Pancreas (tissue), 10 donors: Measurements from ENCODE around the gene GPR152. TPM values are rescaled to one million over a fixed set of nuclear protein-coding genes. Genes with fewer than 3 reads are reported as not detected.

Experiments used
- ATAC-seq, 4 donors: fragments of 200-7000 bp; cut with Tn5 transposase; one replicate each; pipeline versions ENCODE4 v1.8.0 to v1.9.1; 2020; ENCODE audit warnings: mild to moderate bottlenecking in 4 of 4, moderate library complexity in 4 of 4
- DNase-seq, 6 donors: peaks; one replicate each; pipeline ENCODE4 v3.0.0-alpha.2; 2020
- FAIRE-seq: peaks from 2 replicates; lab custom pipeline; 2012; peaks lifted over from hg19 to GRCh38; lab: Jason Lieb, UNC
- H3K27ac ChIP-seq, 4 donors: fragments of 200-600 bp; sonication (generic); 1 replicate in 3 of 4; 2 replicates in 1 of 4; pipeline versions ENCODE4 v1.5.0 to v1.8.0; 2020
- H3K27me3 ChIP-seq, 4 donors: fragments of 200-600 bp; one replicate each; pipeline ENCODE4 v1.8.0; 2021
- H3K36me3 ChIP-seq, 3 donors: fragments of 200-600 bp; sonication (generic) in 1 of 3; one replicate each; pipeline versions ENCODE4 v1.5.0 to v1.8.0; 2020 to 2021
- H3K4me1 ChIP-seq, 3 donors: fragments of 200-600 bp; one replicate each; pipeline ENCODE4 v1.8.0; 2021
- H3K4me3 ChIP-seq, 4 donors: fragments of 200-600 bp; sonication (generic) in 2 of 4; one replicate each; pipeline versions ENCODE4 v1.5.0 to v1.8.0; 2020 to 2021
- H3K9me3 ChIP-seq, 4 donors: fragments of 200-600 bp; one replicate each; pipeline ENCODE4 v1.8.0; 2021
- CTCF ChIP-seq, 4 donors: fragments of 200-600 bp; sonication (generic) in 3 of 4; IDR thresholded peaks; one replicate each; pipeline versions ENCODE4 v1.5.0 to v1.8.0; 2021; ENCODE audit warnings: antibody characterized with exemption in 4 of 4
- WGBS, 2 donors: extraction: QIAGEN DNeasy Blood & Tissue Kit; methylation state at CpG; one replicate each; pipeline ENCODE4 v1.1.7; 2013; 5-methylcytosine and 5-hydroxymethylcytosine counted together
- intact Hi-C, 3 donors: fragments of 100-400 bp; cut with DNase I; formaldehyde crosslinking; loops; one replicate each; pipeline versions ENCODE4 v1.11.1 to v1.14.2; 2022
- polyA plus RNA-seq, 2 donors: library from polyadenylated mRNA; stranded (reverse); fragments of 200-250 nt; gene quantifications; one replicate each; pipeline ENCODE4 v1.2.3, GENCODE V29; 2013
- total RNA-seq, 6 donors: library from RNA; stranded (reverse); fragmentation: NEBNext Ultra II Directional in 4 of 6; extraction: Animal tissue kit (Norgen Biotek cat#: 25700) in 4 of 6; gene quantifications; one replicate each; pipeline versions ENCODE4 v1.2.1 to v1.2.4, GENCODE V29; 2021 to 2023
- donor health status: healthy with polysubstance abuse.
- donor health status: DM: no; HTN: no; CAD: no; lungs with moderate emphysema.
- donor health status: DM: no; HTN: no; CAD: no.
- donor health status: control.
- donor health status: control.
- donor health status: Bipolar disorder and iron deficiency.
- donor health status: DM: yes; HTN: yes; CAD: no.
- donor health status: DM: no; HTN: no; CAD: no.
- donor health status: DM: no; HTN: no; CAD: no.
- donor health status: DM: yes; HTN: yes; CAD: no.

GPR152 gene
- total and polyA plus RNA-seq, 8 donors, result not detected

- 85 to 91% methylated on average over 12 of the region's 12 CpGs for WGBS, 2 donors
Observed at GRCh38 chr11:67457453-67457852, 4.9 kb upstream of the GPR152 start.

DNA sequence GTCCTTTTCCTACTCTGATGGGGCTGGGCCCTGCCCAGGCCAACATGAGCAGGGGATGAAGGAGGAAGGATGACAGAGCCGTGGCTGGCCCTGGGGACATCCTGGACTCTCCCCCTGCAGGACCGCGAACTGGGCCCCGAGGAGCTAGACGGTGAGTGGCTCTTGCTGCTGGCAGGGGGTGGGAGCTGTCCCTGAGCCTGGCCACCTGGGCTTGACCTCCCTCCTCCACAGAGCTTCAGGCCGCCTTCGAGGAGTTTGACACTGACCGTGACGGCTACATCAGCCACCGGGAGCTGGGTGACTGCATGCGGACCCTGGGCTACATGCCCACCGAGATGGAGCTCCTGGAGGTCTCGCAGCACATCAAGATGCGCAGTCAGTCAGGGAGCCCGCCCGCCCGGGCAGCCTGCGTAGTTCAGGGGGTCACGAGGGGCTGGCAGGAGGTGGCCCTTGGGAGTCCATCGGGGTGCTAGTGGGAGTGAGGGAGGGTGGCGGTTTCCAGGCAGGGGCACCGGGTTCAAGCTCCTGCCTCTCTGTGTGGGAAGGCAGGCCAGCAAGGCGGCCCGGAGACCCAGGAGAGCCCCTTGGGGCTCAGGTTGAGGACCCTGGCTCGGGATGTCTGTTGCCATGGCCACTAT lies 3.7 kb upstream of the GPR152 start:
- peak in 2 of 6 donors; percentile 27 to 79 for DNase-seq
- Histone ChIP-seq H3K27me3 (no peaks in the 10 kb centered on the region), H3K9me3 (no peaks in the 10 kb centered on the region), H3K4me1 (peaks cover 0 to 2% (median 0%) of the 10 kb centered on the region in 3 donors), H3K27ac (no peak overlapping the region), H3K36me3 (no peaks in the 10 kb centered on the region), H3K4me3 (no peak overlapping the region)
- TF ChIP-seq CTCF (IDR thresholded peaks at IDR 0.05), result no peak
- intact Hi-C loops, result no loop called here
- WGBS, 2 donors, result 67 to 77% methylated on average over 23 to 25 of the region's 25 CpGs
- FAIRE-seq, result no peak
- ATAC-seq, result no peak

More at GRCh38 chr11:67457453-67457852, 4.9 kb upstream of the GPR152 start:
- no peak for TF ChIP-seq CTCF (IDR thresholded peaks at IDR 0.05)
- DNase-seq (peak in 2 of 6 donors; percentile 25 to 49), FAIRE-seq (no peak), ATAC-seq (no peak)
- H3K27me3 ChIP-seq, result no peaks in the 10 kb centered on the region
- no peak overlapping the region for H3K27ac ChIP-seq
- no peaks in the 10 kb centered on the region for H3K36me3 ChIP-seq
- intact Hi-C loops, result no loop called here
- H3K4me3 ChIP-seq, result no peak overlapping the region
- H3K4me1 ChIP-seq, result peaks cover 0 to 2% (median 0%) of the 10 kb centered on the region in 3 donors
- no peaks in the 10 kb centered on the region for H3K9me3 ChIP-seq

DNA sequence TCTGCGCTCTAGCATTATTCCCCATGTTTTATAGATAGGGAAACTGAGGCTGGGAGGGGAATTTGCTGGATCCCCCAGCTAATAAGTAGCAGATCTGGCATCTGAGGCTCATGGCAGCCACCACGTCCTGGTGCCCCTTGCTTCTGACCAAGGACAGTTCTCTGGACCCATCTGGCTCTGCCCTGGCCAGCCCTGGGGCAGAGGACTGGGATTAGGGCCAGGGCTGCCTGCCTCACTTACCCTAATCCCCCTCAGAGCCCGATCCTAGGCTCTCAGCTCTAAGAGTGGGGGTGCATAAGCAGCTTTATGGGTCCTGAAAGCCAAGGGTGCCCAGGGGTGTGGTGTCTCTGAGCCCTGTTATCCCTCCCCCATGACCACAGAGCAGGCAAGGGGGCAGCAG lies 2.5 kb upstream of the GPR152 start, which contains the start of gene CABP4:
TSS of gene CABP4 (plus strand) at position 301 of the 400 bp plus-strand sequence. CDS start at position 371, 70 bp downstream.
- no peak for TF ChIP-seq CTCF (IDR thresholded peaks at IDR 0.05)
- intact Hi-C loops, result no loop called here
- FAIRE-seq, result no peak
- DNase-seq, result peak in 1 of 6 donors; percentile 12
- no peaks in the 10 kb centered on the region for H3K27me3 ChIP-seq
- H3K4me3 ChIP-seq, result no peak within 1 kb of the TSS
- 82 to 89% methylated on average over 3 of the region's 3 CpGs for WGBS, 2 donors
- H3K36me3 ChIP-seq, result no peaks in the 10 kb centered on the region
- no peak within 1 kb of the TSS for H3K27ac ChIP-seq
- peaks cover 0 to 2% (median 0%) of the 10 kb centered on the region in 3 donors for H3K4me1 ChIP-seq
- no peaks in the 10 kb centered on the region for H3K9me3 ChIP-seq
- ATAC-seq, result no peak

- Histone ChIP-seq H3K9me3 (no peaks in the 10 kb centered on the region), H3K36me3 (no peaks in the 10 kb centered on the region), H3K27me3 (no peaks in the 10 kb centered on the region), H3K27ac (no peak overlapping the region), H3K4me3 (no peak overlapping the region), H3K4me1 (peaks cover 0 to 2% (median 0%) of the 10 kb centered on the region in 3 donors)
- ATAC-seq (no peak), DNase-seq (peak in 3 of 6 donors; percentile 9 to 59 (median 21)), FAIRE-seq (no peak)
- intact Hi-C loops, result no loop called here
- TF ChIP-seq CTCF (IDR thresholded peaks at IDR 0.05), result no peak
- 84 to 85% methylated on average over 20 to 21 of the region's 21 CpGs for WGBS, 2 donors
Observed at GRCh38 chr11:67453816-67454732, 1.5 kb upstream of the GPR152 start.
